Neural progenitor cell (in vitro differentiated cells): ENCODE results near the gene CD22. TPM values are rescaled to one million over a fixed set of nuclear protein-coding genes. Genes with fewer than 3 reads are reported as not detected.
"Not testable (repeated sequence)": the region's sequence is repeated elsewhere in the genome, so short reads cannot be mapped to it uniquely, and the experiment has no call there.

Experiments
- DNase-seq: peaks from one replicate; pipeline ENCODE4 v3.0.0-alpha.2; 2016; ENCODE audit warnings: low spot score
- H2AFZ ChIP-seq: fragments of 200-600 bp; sonication (generic); replicated peaks from 2 replicates; pipeline ENCODE4 v1.6.1; 2016; ENCODE audit warnings: antibody characterized with exemption
- H3F3A ChIP-seq: fragments of 200-600 bp; sonication (generic); 2 replicates; pipeline ENCODE4 v1.6.1; 2016; ENCODE audit warnings: antibody characterized with exemption, low read depth
- H3K27ac ChIP-seq: fragments of 200-600 bp; sonication (generic); 2 replicates; pipeline ENCODE4 v1.5.1; 2016; ENCODE audit warnings: mild to moderate bottlenecking
- H3K27me3 ChIP-seq: fragments of 200-600 bp; sonication (generic); 2 replicates; pipeline ENCODE4 v1.6.1; 2016; ENCODE audit warnings: mild to moderate bottlenecking, moderate library complexity
- H3K36me3 ChIP-seq: fragments of 200-600 bp; sonication (generic); 2 replicates; pipeline ENCODE4 v1.5.1; 2016
- H3K4me1 ChIP-seq: fragments of 200-600 bp; sonication (generic); 2 replicates; pipeline ENCODE4 v1.6.1; 2016; ENCODE audit warnings: mixed run types
- H3K4me2 ChIP-seq: fragments of 200-600 bp; sonication (generic); 2 replicates; pipeline ENCODE4 v1.6.1; 2016
- H3K4me3 ChIP-seq: fragments of 200-600 bp; sonication (generic); 2 replicates; pipeline ENCODE4 v1.5.1; 2016
- H3K79me2 ChIP-seq: fragments of 200-600 bp; sonication (generic); 2 replicates; pipeline ENCODE4 v1.6.1; 2016; ENCODE audit warnings: low read depth
- H3K9ac ChIP-seq: fragments of 200-600 bp; sonication (generic); 2 replicates; pipeline ENCODE4 v1.6.1; 2016
- H3K9me3 ChIP-seq: fragments of 200-600 bp; sonication (generic); 2 replicates; pipeline ENCODE4 v1.5.1; 2016; ENCODE audit warnings: low read depth
- H4K20me1 ChIP-seq: fragments of 200-600 bp; sonication (generic); 2 replicates; pipeline ENCODE4 v1.6.1; 2016; ENCODE audit warnings: low read depth
- H3K27ac Mint-ChIP-seq: 3 replicates; pipeline ENCODE4 v1.8.0; 2021; ENCODE audit warnings: mixed read lengths
- H3K27me3 Mint-ChIP-seq: 2 replicates; pipeline ENCODE4 v1.8.0; 2022; ENCODE audit warnings: low read depth, mild to moderate bottlenecking, inconsistent platforms, moderate library complexity, mixed read lengths; ENCODE audit not compliant: insufficient read depth
- H3K36me3 Mint-ChIP-seq: 3 replicates; pipeline ENCODE4 v1.8.0; 2021; ENCODE audit warnings: mixed read lengths
- H3K4me1 Mint-ChIP-seq: 3 replicates; pipeline ENCODE4 v1.8.0; 2021; ENCODE audit warnings: mixed read lengths
- H3K4me3 Mint-ChIP-seq: 3 replicates; pipeline ENCODE4 v1.8.0; 2021; ENCODE audit warnings: mild to moderate bottlenecking, moderate library complexity, mixed read lengths
- H3K9me3 Mint-ChIP-seq: 3 replicates; pipeline ENCODE4 v1.8.0; 2020; ENCODE audit warnings: mixed read lengths
- CTCF ChIP-seq: fragments of 200-600 bp; sonication (generic); IDR thresholded peaks from 2 replicates; pipeline ENCODE4 v1.5.1; 2017; ENCODE audit warnings: antibody characterized with exemption, mild to moderate bottlenecking
- EZH2 ChIP-seq: fragments of 200-600 bp; sonication (generic); IDR thresholded peaks from 2 replicates; pipeline ENCODE4 v1.6.1; 2017; ENCODE audit warnings: antibody characterized with exemption, mild to moderate bottlenecking, moderate library complexity
- EZH2phosphoT487 ChIP-seq: fragments of 200-600 bp; sonication (generic); IDR thresholded peaks from 2 replicates; pipeline ENCODE4 v1.6.1; 2017; ENCODE audit warnings: antibody characterized with exemption
- total RNA-seq: library from RNA; depleted of rRNA; stranded (reverse); fragments of >200 nt; gene quantifications from 2 replicates; pipeline ENCODE4 v1.2.3, GENCODE V29; 2015; ENCODE audit warnings: low replicate concordance

Gene CD22
- total RNA-seq, 1 donor from 2014 or later = not detected

DNA sequence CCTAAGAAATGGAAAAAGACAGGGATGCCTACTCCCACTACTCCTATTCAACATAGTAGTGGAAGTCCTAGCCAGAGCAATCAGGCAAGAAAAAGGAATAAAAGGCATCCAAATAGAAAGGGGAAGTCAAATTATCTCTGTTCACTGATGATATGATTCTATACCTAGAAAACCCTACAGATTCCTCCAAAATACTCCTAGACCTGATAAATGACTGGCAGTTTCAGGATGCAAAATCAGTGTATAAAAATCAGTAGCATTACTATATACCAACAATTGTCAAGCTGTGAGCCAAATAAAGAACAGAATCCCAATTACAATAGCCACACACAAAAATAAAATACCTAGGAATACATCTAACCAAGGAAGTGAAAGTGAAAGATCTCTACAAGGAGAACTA lies 40.5 kb downstream of the CD22 start:
- Histone ChIP-seq H3K9me3 (no peaks in the 10 kb centered on the region), H3F3A (no peaks in the 10 kb centered on the region), H3K27ac (no peak overlapping the region), H3K9ac (no peak overlapping the region), H3K36me3 (no peaks in the 10 kb centered on the region), H3K4me1 (no peaks in the 10 kb centered on the region), H3K27me3 (no peaks in the 10 kb centered on the region), H4K20me1 (no peaks in the 10 kb centered on the region), H2AFZ (no peak overlapping the region), H3K4me3 (no peak overlapping the region), H3K4me2 (no peak overlapping the region), H3K79me2 (no peaks in the 10 kb centered on the region)
- no peak for DNase-seq
- H3K27ac Mint-ChIP-seq = no peak overlapping the region
- TF ChIP-seq EZH2phosphoT487 (no peak), EZH2 (no peak), CTCF (no peak)
- H3K9me3 Mint-ChIP-seq = peaks cover 2% of the 10 kb centered on the region
- no peaks in the 10 kb centered on the region for H3K4me1 Mint-ChIP-seq
- no peaks in the 10 kb centered on the region for H3K36me3 Mint-ChIP-seq
- H3K4me3 Mint-ChIP-seq = no peak overlapping the region
- H3K27me3 Mint-ChIP-seq = peaks cover 4% of the 10 kb centered on the region

DNA sequence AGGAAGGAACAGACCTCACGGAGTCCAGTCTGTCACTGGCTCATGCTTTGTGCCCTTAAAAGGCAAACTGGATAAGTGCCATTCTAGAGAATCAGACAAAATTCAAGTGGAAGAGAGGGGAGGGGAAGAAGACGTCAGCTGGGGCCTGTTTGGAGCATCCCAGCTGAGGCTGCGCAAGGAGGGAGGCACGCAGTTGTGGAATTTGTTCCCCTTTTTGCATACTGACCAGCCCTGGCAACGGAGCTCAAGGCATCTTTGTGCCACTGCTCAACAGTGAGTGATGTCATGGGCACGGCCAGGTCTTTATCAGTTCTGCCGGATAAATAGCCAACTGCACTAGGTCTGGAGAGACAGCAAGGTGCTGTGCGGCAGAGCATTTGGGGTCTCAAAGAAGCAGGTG lies 41.7 kb downstream of the CD22 start, which contains the start of gene GPR42:
GPR42 (plus strand) TSS at position 347 of the 400 bp plus-strand sequence. CDS start 292 bp downstream, outside the sequence.
- Mint-ChIP-seq H3K9me3 (peaks cover 2% of the 10 kb centered on the region), H3K4me3 (no peak within 1 kb of the TSS), H3K27me3 (peaks cover 7% of the 10 kb centered on the region), H3K27ac (no peak within 1 kb of the TSS), H3K36me3 (no peaks in the 10 kb centered on the region), H3K4me1 (no peaks in the 10 kb centered on the region)
- Histone ChIP-seq H3K9ac (no peak within 1 kb of the TSS), H3K4me1 (no peaks in the 10 kb centered on the region), H4K20me1 (no peaks in the 10 kb centered on the region), H3K4me2 (no peak within 1 kb of the TSS), H3F3A (no peaks in the 10 kb centered on the region), H3K36me3 (no peaks in the 10 kb centered on the region), H3K4me3 (no peak within 1 kb of the TSS), H2AFZ (no peak within 1 kb of the TSS), H3K27me3 (no peaks in the 10 kb centered on the region), H3K27ac (no peak within 1 kb of the TSS), H3K9me3 (no peaks in the 10 kb centered on the region), H3K79me2 (no peaks in the 10 kb centered on the region)
- TF ChIP-seq EZH2phosphoT487 (no peak), CTCF (no peak), EZH2 (no peak)
- DNase-seq = no peak

- H4K20me1 ChIP-seq = no peaks in the 10 kb centered on the region
- H3K9ac ChIP-seq = no peak overlapping the region
- TF ChIP-seq EZH2phosphoT487 = no peak
- TF ChIP-seq EZH2 = no peak
- TF ChIP-seq CTCF = no peak
- no peaks in the 10 kb centered on the region for H3F3A ChIP-seq
- no peak overlapping the region for H3K4me2 ChIP-seq
- no peak overlapping the region for H2AFZ ChIP-seq
- H3K4me1 ChIP-seq = no peaks in the 10 kb centered on the region
- H3K27me3 ChIP-seq = no peaks in the 10 kb centered on the region
- H3K27ac ChIP-seq = no peak overlapping the region
- Mint-ChIP-seq H3K9me3 (peaks cover 2% of the 10 kb centered on the region), H3K27ac (no peak overlapping the region), H3K4me1 (no peaks in the 10 kb centered on the region), H3K27me3 (peaks cover 7% of the 10 kb centered on the region), H3K36me3 (no peaks in the 10 kb centered on the region), H3K4me3 (no peak overlapping the region)
- no peak for DNase-seq
- H3K4me3 ChIP-seq = no peak overlapping the region
- no peaks in the 10 kb centered on the region for H3K36me3 ChIP-seq
- H3K9me3 ChIP-seq = no peaks in the 10 kb centered on the region
- H3K79me2 ChIP-seq = no peaks in the 10 kb centered on the region
Observed at GRCh38 chr19:35373492-35373891, 44.5 kb downstream of the CD22 start.

GRCh38 chr19:35374031-35374430 lies 45.0 kb downstream of the CD22 start:
- not testable (repeated sequence) for H3K27ac Mint-ChIP-seq, H3K79me2 ChIP-seq, H3K4me1 ChIP-seq, H3K36me3 ChIP-seq, DNase-seq, H3K27me3 ChIP-seq, H3K4me2 ChIP-seq, H3K4me3 ChIP-seq, H3K27ac ChIP-seq, H3K4me1 Mint-ChIP-seq, H3K9ac ChIP-seq, H3K36me3 Mint-ChIP-seq, H3K27me3 Mint-ChIP-seq, H3F3A ChIP-seq, H3K4me3 Mint-ChIP-seq, H3K9me3 Mint-ChIP-seq, H4K20me1 ChIP-seq, H2AFZ ChIP-seq, H3K9me3 ChIP-seq
